ENCODE data around the gene SYCP2.

GRCh38 chr20:59947376-59947775 is 13.9 kb upstream of the SYCP2 start:
- TF ChIP-seq CTCF (IDR thresholded peaks at IDR 0.05): no peak
- no peak for TF ChIP-seq POLR2A (IDR thresholded peaks at IDR 0.05)

Measured in adrenal gland (tissue), 5 donors.